22Rv1 (cell line): ENCODE results near the gene NBEAL2.

ENCODE experiments used
- CTCF ChIP-seq: fragments of 450-650 bp; IDR thresholded peaks from 2 replicates; pipeline ENCODE4 v1.5.1; 2017; ENCODE audit warnings: mild to moderate bottlenecking
- ZFX ChIP-seq: fragments of 450-650 bp; IDR thresholded peaks from 2 replicates; pipeline ENCODE4 v1.6.1; 2017; ENCODE audit warnings: antibody characterized with exemption, borderline replicate concordance

- TF ChIP-seq CTCF (no peak), ZFX (no peak)
These were observed 77.8 kb downstream of the NBEAL2 start for GRCh38 chr3:47057212-47057671.
